HG02884 (cell line): ENCODE data around the gene STARD4.
A peak's percentile ranks its signal among the peaks of the same experiment; 100 is the strongest.

Experiments
- ATAC-seq: cut with Tn5 transposase; IDR thresholded peaks from one replicate; pipeline ENCODE4 v1.9.1; 2021; ENCODE audit warnings: mild to moderate bottlenecking, moderate library complexity; ENCODE audit not compliant: unreplicated experiment

Gene STARD4

GRCh38 chr5:111530298-111530740 is 18.0 kb upstream of the STARD4 start:
- ATAC-seq, result peak; percentile 96

- ATAC-seq, result no peak
These were observed 15.7 kb upstream of the STARD4 start for GRCh38 chr5:111528056-111528455.

- no peak for ATAC-seq
These were observed 8.6 kb upstream of the STARD4 start for GRCh38 chr5:111520908-111521307.

GRCh38 chr5:111518777-111519176 is 6.4 kb upstream of the STARD4 start:
- ATAC-seq, result no peak

- no peak for ATAC-seq
These were observed 5.6 kb upstream of the STARD4 start for GRCh38 chr5:111517853-111518501.

GRCh38 chr5:111514087-111514486 is 1.8 kb upstream of the STARD4 start:
- ATAC-seq, result no peak

GRCh38 chr5:111513131-111513520 is 791 bp upstream of the STARD4 start:
- no peak for ATAC-seq

- ATAC-seq, result peak; percentile 13
These were observed 432 bp downstream of the STARD4 start for GRCh38 chr5:111511831-111512374.

GRCh38 chr5:111511174-111511830 is 1.0 kb downstream of the STARD4 start:
- no peak for ATAC-seq

GRCh38 chr5:111509119-111509518 is 3.2 kb downstream of the STARD4 start:
- ATAC-seq, result no peak

- ATAC-seq, result no peak
These were observed 5.1 kb downstream of the STARD4 start for GRCh38 chr5:111507276-111507675.

- ATAC-seq, result no peak
These were observed 7.2 kb downstream of the STARD4 start for GRCh38 chr5:111505096-111505495.

GRCh38 chr5:111502956-111503355 is 9.4 kb downstream of the STARD4 start:
- ATAC-seq, result no peak

- ATAC-seq, result no peak
These were observed 14.0 kb downstream of the STARD4 start for GRCh38 chr5:111498346-111498745.

- no peak for ATAC-seq
These were observed 17.2 kb downstream of the STARD4 start for GRCh38 chr5:111495159-111495558.

- ATAC-seq, result no peak
These were observed 17.9 kb downstream of the STARD4 start for GRCh38 chr5:111494355-111494999.

- ATAC-seq, result no peak
These were observed 19.3 kb downstream of the STARD4 start for GRCh38 chr5:111493031-111493430.

- ATAC-seq, result no peak
These were observed 24.0 kb downstream of the STARD4 start for GRCh38 chr5:111488353-111488752.

GRCh38 chr5:111486926-111487325 is 25.4 kb downstream of the STARD4 start:
- ATAC-seq, result no peak

GRCh38 chr5:111486055-111486454 is 26.3 kb downstream of the STARD4 start:
- ATAC-seq, result no peak

GRCh38 chr5:111480346-111480745 is 32.0 kb downstream of the STARD4 start:
- ATAC-seq, result no peak

GRCh38 chr5:111478898-111479297 is 33.4 kb downstream of the STARD4 start:
- ATAC-seq, result no peak
